DMS153 treated with DMSO at 0.1 percent for 48 hours (cell line): ENCODE measurements around the gene ST6GAL1.
"Not testable (repeated sequence)": the region's sequence is repeated elsewhere in the genome, so short reads cannot be mapped to it uniquely, and the experiment has no call there.

Experiments used
- DNase-seq: peaks from one replicate; lab custom pipeline; 2025; ENCODE audit not compliant: unreplicated experiment; lab: John Stamatoyannopoulos, UW

ST6GAL1 gene

DNA sequence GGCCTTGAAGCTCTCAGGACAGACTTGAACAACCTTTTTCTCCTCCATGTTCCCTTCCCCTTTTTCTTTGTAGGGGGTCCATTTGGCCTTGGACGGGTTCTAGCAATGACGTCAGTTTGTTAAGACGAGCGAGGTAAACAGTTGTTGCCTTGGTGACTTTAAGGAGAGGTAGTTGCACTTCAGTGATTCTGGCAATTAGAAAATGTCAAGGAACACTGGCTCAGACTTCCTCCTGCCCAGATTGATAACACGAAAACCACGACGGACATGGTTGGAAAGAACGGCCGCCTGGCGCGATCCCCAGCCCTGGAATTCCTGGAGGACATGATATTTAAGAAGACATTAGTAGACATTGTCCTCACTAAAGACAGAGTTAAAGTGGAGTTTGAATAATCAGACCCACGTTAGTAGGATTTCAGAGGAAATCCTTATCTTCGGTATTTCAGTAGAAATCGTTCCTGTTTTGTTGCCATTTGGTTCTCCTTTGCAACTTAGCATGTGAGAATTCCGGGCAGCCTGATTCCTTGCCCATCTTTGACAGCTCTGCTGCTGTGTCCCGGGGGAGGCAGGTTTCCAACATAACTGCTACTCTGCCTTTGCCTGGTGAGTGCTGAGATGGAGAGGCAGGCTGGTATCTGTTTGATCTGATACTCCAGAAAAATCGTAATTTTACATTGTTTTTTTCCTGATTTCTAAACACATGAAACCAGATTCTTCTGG, 87.3 kb downstream of the ST6GAL1 start:
- DNase-seq = no peak

DNA sequence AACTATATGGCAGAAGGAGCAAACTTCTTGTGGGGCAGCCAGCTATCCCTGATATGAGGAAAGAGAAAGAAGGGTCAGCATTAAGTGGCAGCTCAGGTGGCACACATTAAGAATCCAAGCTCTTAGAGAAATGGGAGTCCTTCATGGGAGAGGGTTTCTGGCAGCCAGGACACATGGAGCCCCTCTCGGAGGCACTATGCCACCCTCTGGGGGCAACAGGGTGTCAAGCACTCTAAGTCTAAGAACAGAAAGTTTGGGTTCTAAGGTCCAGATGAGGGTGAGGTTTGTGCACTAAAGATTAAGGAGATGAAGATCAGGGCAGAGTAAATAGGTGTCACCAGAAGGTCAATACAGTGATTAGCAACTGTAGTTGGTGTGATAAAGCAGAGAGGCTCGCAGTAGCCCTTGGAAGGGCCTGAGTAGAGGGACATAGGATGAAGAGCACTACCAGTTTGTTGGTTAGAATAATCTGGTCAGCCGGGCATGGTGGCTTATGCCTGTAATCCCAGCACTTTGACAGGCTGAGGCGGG, 89.3 kb downstream of the ST6GAL1 start:
- DNase-seq = no peak

DNA sequence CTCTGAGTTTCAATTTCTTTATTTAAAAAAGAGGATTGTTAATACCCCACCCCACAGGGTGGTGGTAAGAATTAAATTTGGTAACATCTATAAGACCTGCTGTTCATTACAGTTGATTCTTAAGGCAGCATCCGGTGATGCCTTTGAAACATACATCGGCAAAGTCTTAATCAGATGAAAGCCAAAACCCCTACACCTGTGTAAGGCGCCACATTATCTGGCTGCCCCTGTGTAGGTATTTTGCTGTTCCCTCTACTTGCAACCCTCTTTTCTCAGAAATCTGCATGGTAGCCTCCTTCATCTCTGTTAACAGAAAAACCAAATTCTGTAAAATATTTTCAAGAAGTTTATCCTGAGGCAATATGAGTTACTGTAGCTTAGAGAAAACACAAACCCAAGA, 90.0 kb downstream of the ST6GAL1 start:
- DNase-seq = no peak

DNA sequence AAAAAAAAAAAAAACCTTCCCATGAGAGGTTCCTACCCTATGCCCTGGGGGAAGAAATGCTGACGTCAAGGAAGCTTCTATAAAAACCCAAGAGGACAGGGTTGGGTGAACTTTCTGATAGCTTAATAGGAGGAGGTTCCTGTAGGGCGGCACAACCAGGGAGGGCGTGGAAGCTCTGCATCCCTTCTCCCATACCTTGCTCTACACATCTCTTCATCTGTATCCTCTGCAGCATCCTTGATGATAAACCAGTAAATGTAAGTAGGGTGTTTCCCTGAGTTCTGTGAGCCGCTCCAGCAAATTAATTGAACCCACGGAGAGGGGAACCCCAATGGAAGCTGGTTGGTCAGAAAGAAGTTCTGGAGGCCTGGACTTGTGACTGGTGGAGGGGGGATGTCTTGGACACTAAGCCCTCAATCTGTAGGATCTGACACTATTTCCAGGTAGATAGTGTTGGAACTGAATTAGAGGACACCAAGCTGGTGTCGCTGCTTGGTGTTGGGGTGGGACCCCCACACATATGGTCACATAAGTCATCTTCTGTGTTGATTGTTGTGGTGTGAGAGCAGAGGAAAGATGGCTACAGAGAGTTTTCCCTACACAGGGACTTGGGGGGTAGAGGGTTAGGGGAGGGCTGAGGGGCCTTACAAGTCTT, 91.5 kb downstream of the ST6GAL1 start:
- no peak for DNase-seq

DNA sequence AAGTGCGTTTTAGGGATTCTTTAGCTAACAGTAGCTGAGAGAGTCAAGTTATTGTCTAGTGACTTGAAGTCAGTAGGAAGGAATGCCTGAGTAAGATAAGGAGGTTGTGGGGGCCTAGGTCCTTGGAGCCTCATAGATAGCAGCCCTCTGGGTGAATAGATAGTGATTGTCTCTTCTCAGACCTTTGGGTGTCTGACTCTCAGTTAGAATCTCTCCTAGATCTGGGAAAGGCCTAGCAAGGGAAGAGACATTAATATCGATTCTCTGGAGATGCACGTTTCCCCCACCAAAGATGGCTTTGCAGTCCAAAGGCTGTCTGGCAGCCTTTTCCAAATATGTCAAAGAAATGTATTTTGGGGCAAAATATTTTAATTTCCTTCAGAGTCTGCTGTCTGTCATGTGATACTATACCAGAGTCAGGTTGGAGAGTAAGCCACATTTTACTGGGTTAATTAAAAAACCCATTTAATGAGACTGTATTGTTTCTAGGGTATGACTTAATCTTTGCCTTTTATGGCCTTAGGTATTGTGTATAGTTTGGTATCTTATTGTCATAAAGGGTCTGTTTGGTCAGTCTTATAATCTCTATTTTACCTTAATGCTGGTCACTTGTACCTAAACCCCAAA, 92.2 kb downstream of the ST6GAL1 start:
- DNase-seq = no peak

DNA sequence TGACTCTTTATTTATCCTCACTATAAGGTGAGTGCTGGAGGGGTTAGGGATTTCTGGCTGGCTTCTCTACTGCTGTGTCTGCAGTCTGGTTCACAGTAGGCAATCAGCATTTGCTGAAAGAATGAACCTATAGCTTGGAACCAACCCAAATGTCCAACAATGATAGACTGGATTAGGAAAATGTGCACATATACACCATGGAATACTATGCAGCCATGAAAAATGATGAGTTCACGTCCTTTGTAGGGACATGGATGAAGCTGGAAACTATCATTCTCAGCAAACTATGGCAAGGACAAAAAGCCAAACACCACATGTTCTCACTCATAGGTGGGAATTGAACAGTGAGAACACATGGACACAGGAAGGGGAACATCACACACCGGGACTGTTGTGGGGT, 93.0 kb downstream of the ST6GAL1 start:
- not testable (repeated sequence) for DNase-seq

DNA sequence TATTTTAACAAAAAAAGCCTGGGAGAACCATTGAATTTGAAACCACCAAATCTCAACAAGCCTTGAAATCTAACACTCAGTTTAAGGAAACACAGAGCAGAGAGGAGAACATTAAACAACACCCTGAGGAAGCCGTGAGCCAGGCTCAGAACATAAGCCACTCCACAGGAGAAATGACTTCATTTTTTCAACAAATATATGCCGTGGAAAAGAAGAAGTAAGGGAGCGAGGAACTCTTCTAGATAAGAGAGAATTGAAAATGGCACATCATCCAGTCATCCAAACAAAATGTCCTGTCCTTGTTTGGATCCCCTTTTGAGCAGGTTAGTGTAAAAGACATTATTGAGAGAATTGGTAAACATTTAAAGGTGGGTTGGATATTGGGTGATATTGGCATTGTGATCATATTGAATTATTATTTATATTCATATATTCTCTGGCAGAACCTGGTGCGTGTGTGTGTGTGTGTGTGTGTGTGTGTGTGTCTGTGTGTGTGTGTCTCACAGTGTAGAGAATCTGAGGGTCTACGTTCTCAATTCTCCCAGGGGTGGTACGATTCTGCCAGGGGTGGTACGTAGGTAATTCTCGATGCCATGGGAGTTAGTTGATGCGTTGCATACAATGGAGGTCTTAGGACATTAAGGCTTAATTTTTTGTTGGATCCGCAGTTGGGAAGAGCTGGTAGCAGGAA, 94.4 kb downstream of the ST6GAL1 start:
- DNase-seq = no peak

DNA sequence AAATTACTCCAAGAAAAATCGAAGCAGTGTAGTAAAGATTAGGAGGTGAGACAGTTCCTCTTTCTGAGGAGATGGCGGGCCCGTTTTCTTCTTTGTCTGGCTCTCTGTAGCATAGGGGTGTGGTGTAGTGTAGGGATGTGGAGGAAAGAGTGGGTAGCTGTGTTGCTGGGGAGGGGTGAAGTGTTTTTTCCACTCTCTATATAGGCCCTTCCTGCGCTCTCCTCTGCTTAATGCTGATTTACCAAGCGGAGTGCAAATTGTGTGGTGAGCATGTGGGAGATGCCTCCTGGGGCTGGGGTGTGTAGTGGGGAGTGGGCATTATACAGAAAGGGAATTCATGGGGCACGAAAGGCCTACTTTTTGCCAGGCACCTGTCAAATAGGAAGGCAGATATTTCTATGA, 94.9 kb downstream of the ST6GAL1 start:
- DNase-seq = no peak

DNA sequence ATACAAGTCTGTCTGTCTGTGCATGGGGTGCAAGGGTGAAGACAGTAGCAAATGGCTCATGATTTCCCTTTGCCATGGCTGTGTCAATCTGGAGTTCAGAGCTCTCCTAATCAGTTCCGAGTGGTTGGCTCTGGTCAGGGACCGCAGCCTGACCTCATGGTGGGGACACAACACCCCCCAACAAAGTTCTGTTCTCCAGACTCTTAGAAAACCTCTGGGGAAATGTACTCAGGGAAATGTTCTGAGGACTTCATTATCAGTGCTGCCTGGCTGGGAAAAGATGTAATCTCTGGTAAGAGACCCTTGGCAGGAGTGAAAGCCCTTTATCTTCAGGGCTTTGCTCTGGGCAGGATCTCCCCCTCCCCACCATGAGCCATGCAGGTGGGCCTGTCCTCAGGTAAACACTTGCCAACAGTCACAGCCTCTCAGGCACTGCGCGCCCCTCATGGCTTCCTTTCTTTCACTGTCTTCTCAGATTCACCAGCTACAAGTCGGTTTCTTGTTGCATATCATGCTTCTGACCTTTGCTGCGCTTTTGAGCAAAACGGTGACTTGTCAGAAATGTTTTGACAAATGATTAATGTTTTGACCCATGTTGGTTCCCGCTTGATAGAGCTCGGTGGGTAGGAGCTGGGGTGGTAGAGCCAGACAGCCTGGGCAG, 95.5 kb downstream of the ST6GAL1 start:
- DNase-seq = no peak

DNA sequence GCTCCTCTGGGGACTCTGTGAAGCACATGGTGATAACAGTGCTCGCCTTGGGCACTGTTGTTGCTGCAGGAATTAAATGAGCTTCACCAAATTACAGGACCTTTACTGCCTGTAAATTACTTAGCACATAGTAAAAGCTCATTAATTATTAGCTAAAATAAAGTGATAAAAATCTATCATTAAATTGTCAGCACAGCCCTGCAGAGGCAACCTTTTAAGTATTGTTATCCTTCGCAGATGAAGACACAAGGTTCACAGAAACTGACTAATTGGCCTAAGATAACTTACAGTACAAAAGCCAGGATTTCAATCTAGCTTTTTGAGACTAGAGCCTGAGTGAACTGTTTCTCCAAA, 96.0 kb downstream of the ST6GAL1 start:
- no peak for DNase-seq

DNA sequence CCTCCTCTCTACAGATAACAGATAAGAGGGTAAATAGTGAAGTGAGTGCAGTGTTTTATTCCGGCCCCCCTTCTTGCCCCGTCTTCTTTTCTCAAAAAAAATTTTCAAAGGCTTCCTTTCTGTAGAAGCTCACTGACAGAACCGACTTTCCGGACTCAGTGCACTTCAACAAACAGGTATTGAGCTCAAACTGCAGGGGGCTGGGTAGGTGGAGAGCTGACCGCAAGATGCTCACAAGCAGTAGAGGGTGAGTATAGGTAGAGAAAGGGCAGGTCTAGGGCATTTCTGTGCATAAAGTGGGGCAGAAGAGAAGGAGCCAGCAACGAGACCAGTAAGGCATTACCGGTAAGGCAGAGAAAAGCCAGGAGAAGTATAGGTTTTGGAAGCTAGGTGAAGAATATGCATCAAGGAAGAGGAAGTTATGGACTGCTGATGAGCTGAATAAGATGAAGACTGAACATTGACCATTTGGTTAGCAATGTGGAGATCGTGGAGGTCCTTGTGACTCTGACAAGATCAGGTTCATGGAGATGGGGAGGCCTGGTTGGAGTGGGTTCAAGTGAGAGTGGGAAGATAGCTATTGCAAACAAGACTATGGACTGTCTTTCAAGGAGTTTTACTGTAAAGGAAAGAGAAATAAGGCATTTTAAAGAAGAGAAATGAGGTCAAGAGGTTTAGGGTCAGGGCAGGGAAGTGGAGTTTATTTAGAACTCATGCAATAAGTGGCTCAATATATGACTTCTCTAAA, 97.4 kb downstream of the ST6GAL1 start:
- no peak for DNase-seq

DNA sequence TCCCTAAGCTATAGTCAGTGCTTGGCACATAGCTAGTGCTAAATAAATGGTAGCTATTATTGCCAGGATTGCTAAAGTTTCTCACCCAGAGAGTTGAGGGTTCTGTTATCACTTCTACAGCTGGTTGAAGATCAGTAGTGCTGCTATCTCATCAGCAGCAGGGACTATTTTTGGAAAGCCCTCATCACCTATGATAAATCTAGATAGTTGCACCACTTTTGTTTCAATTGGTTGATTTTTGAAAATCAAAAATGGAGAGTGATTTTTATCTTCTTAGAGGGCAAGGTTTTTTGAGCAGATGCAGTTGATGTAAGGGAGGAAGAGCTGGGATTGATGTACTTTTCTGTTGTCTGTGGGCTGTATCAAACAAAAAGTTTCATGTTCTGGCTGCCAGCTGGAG, 101.6 kb downstream of the ST6GAL1 start:
- DNase-seq = no peak

DNA sequence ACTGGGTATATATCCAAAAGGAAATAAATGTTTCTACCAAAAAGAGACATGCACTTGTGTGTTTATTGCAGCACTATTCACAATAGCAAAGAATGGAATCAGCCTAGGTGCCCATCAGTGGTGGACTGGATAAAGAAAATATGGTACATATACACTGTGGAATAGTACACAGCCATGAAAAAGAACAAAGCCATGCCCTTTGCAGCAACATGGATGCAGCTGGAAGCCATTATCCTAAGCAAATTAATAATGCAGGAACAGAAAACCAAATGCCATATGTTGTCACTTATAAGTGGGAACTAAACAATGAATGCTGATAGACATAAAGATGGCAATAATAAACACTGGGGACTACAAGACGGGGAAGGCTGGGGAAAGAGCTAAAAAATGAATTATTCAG, 106.1 kb downstream of the ST6GAL1 start:
- no peak for DNase-seq

DNA sequence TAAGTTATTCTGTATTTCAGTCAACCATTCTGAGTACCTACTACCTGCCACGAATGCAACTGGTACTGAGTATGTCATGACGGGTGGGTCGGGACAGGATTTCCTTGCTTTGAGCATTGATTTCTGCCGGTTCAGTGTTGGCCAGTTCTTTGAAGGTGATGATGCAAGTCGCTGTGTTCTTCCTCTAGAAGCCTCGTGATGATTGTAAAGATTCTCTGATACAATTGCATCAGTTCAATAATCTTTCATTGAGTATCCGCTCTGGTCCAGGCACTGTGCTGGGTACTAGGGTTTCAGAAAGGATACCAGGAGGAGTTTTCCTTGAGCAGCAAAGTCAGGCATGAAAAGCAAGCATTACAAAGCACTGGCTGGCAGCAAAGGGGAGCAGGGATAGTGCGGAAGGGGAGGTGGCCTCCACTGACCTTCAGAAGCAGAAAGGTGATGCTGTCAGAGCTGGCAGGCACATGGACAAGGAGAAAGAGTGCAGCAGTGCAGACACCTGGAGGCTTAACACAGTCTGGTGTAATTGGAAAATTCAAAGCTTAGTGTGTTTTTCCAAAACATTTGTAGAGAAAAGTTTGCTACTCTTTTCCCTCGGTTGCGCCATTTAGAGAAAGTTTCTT, 108.9 kb downstream of the ST6GAL1 start:
- DNase-seq = no peak

DNA sequence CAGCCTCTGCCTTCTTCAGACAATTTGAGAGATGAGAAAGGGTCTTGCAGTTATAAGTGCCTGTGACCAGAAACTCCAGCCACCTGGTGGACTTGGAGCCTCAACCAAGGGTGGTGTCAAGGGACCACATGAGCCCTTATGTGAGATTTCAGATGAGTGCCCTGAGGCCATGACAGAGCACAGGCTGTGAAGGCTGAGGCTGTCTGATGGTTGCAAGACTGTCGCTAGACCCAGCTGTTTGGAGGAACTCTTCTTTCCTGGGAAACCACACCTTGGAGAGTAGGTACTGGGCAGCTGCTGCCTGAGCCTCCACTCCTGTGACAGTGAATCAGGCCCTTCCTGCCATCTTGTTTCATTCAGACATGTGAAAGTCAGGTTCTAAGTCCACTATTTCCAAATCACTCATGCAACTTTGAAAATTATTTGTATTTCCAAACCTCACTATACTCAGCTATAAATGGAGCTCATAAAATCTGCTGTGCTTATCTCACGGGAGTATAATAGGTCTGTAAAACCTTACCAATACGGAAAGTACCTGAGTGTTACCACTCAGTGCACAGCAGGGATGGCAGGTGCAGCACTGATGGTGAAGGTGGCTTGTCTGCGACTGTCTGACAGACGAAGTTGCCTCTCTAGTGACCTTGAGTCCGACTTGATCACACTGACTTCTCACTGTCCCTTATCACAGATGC, 109.5 kb downstream of the ST6GAL1 start:
- no peak for DNase-seq

DNA sequence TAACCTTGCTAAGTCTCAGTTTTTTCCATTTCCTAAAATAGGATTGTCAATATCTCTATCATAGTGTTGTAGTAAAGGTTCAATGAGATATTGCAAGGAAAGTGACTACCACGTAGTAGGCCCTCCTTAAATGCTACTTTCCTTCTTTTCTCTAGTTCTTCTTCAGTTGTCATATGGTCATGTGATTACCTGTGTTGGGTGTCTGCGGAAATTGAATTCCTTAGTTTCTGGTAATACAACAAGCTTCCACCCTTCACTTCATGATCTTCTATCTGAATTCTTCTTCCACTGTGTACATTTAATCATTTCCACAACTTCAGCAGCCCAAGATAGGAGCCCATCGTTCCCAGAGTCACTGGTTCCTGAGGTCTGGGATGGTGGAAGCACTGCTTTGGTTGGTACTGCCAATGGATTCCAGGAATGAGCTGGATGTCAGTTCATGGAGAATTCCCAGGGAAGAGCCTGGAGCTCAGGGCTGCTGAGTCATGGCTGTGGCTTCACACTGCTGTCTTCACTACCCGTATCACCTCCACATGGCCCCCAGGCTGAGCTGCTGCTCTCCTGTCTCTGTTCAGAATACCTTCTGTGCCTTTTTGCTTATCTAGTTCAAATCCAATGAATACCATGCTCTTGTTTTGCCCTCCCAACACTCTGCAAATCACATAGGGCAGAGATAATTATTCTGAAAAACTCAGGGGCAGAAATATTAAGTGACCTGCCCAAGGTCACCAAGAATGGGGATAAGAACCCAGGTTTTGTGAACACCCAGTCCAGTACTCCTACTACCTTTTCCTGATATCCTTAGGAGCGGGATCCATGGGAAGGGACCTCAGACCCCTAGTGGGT, 110.4 kb downstream of the ST6GAL1 start:
- no peak for DNase-seq

DNA sequence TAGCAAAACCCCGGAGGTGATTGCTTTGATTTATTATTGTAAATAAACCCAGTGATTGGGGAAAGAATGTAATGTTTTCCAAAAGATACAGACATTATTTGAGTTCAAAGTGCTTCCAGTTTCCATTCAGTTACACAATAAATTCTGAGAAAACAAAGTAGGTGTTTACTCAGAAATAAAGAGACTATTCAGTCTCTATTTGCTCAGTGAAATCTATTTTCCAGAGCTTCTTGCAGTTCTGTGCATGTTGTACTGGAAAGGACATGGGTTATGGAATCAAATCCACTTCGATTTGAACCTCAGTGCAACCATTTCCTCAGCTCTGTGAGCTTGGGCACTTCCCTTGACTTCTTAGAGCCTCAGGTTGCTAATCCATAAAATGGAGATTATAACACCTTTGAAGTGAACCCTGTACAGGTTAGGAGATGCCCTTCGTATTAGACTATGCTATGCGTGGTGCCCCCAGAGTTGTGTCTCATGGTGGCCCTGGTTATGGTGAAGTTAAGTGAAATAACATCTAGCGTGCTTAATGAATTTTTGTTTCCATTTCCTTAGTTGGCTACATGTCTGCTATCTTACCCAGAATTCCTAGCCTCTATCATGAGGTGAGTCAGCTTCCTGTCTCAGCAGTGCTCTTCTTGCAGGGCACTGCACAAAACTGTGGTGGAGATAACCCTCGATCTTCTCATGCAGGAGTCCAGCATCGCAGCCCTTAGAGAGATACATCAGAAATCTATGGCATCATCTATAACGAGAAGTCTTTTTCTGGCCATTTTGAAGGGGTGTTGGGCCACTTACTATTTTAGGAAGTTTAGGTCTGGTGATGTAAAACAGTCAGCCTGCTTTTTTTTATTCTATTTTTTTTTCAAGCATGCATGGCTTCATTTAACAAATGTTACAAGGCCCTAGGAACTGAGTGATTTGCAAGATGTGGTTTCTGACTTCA, 111.3 kb downstream of the ST6GAL1 start:
- no peak for DNase-seq
